Progenitor cell of endocrine pancreas (in vitro differentiated cells): ENCODE data around the gene CELSR1. TPM values are rescaled to one million over a fixed set of nuclear protein-coding genes. Genes with fewer than 3 reads are reported as not detected.

Experiments
- DNase-seq: peaks from one replicate; pipeline ENCODE4 v3.0.0; 2021; ENCODE audit warnings: low spot score; ENCODE audit not compliant: unreplicated experiment
- H3K27ac Mint-ChIP-seq: 2 replicates; pipeline ENCODE4 v1.8.0; 2021; ENCODE audit warnings: mild to moderate bottlenecking, moderate library complexity, mixed read lengths
- H3K27me3 Mint-ChIP-seq: 2 replicates; pipeline ENCODE4 v1.8.0; 2021; ENCODE audit warnings: mixed read lengths
- H3K36me3 Mint-ChIP-seq: 2 replicates; pipeline ENCODE4 v1.8.0; 2022; ENCODE audit warnings: mixed read lengths; ENCODE audit not compliant: insufficient read depth
- H3K4me1 Mint-ChIP-seq: 2 replicates; pipeline ENCODE4 v1.8.0; 2021; ENCODE audit warnings: low read depth, mixed read lengths
- H3K4me3 Mint-ChIP-seq: 2 replicates; pipeline ENCODE4 v1.8.0; 2021; ENCODE audit warnings: low read depth, mild to moderate bottlenecking, moderate library complexity, mixed read lengths
- H3K9me3 Mint-ChIP-seq: 2 replicates; pipeline ENCODE4 v1.8.0; 2021; ENCODE audit warnings: low read depth, mixed read lengths
- total RNA-seq: library from RNA; stranded (reverse); gene quantifications from 2 replicates; pipeline ENCODE4 v1.2.1, GENCODE V29; 2021
- TF ChIP-seq, protein P1 (sequence below): fragments of 200-600 bp; sonication (generic); IDR thresholded peaks from one replicate; pipeline ENCODE4 v1.5.0; 2021; ENCODE audit warnings: antibody characterized with exemption, mild to moderate bottlenecking; ENCODE audit not compliant: unreplicated experiment

Gene CELSR1
- total RNA-seq, 1 donor from 2014 or later = 20.9 TPM

DNA sequence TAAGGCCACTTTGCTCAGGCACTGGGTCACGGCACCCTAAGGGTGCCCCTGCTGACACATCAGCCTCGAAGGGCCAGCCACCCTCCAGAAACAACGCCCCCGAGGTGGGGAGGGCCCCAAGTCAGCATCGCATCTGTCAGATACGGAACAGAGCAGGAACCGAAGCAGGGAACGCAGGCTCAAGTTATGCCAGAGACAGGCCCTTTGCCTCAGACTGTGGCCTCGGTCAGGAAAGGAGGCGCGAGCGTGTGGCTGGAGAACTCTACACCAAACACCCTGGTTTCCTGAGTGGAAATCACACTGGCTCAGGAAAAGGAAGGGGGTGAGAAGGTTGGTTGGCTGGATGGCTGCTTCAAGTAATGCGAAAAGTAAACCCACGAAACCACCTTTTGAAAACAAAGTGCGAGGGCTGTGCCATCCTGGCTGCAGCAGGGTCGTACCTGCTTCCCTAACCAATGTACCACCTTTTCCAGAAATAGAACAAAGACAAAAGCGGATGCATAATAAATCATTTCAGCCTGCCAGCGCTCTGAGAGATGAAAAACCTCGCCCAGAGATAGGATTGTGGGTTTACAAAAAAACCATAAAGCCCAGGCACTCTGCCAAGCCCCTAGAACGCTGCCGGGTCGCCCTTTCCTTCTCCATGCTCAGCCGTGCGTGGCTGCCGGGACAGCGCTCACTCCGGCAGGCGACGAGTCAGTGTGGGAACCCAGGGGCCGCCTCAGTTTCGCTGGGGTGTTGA lies 163.3 kb downstream of the CELSR1 start:
- Mint-ChIP-seq H3K4me1 (peaks cover 35% of the 10 kb centered on the region), H3K36me3 (peaks cover 16% of the 10 kb centered on the region), H3K9me3 (peaks cover 4% of the 10 kb centered on the region), H3K27me3 (no peaks in the 10 kb centered on the region), H3K4me3 (no peak overlapping the region), H3K27ac (no peak overlapping the region)
- TF ChIP-seq, protein P1, sequence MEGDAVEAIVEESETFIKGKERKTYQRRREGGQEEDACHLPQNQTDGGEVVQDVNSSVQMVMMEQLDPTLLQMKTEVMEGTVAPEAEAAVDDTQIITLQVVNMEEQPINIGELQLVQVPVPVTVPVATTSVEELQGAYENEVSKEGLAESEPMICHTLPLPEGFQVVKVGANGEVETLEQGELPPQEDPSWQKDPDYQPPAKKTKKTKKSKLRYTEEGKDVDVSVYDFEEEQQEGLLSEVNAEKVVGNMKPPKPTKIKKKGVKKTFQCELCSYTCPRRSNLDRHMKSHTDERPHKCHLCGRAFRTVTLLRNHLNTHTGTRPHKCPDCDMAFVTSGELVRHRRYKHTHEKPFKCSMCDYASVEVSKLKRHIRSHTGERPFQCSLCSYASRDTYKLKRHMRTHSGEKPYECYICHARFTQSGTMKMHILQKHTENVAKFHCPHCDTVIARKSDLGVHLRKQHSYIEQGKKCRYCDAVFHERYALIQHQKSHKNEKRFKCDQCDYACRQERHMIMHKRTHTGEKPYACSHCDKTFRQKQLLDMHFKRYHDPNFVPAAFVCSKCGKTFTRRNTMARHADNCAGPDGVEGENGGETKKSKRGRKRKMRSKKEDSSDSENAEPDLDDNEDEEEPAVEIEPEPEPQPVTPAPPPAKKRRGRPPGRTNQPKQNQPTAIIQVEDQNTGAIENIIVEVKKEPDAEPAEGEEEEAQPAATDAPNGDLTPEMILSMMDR = no peak
- no peak for DNase-seq

DNA sequence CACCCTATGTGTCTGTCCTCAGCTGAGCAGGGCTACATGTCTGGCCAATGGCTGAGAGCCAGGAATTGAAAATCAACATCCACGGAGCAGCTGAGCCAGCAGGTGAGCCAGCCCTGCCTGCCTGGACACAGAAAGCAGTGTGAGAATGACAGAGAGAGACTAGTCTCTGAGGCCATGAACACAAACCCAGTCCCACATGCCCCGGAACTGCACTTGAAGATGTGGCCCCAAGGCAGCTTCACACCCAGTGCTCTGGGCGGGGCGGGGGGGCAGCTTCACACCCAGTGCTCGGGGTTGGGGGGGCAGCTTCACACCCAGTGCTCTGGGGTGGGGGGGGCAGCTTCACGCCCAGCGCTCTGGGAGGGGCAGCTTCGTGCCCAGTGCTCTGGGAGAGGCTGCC lies 164.3 kb downstream of the CELSR1 start:
- TF ChIP-seq, protein P1 = no peak
- Mint-ChIP-seq H3K27ac (peak overlapping the region; percentile 79), H3K27me3 (no peaks in the 10 kb centered on the region)

DNA sequence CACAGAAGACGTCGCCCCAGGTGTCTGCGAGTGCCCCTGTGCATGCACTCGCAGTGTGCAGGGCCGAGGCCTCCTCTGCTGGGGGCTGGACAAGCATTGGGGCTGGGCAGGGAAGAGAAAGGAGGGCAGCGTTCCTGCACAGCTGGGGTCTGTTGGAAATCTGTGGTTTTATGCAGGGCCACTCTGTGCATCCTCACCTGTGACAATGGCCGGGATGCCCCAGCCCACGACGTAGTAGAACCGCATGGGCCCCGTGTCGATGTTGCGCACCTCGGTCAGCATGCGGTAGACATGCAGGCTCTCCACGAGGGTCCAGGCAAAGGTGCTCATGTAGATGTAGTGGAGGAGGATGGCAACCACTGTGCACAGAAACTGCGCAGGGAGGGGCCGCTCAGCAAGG lies 164.7 kb downstream of the CELSR1 start:
- no peak for DNase-seq
- Mint-ChIP-seq H3K27ac (peak overlapping the region; percentile 79), H3K4me1 (peaks cover 23% of the 10 kb centered on the region), H3K27me3 (no peaks in the 10 kb centered on the region), H3K36me3 (peaks cover 16% of the 10 kb centered on the region), H3K9me3 (peaks cover 4% of the 10 kb centered on the region), H3K4me3 (no peak overlapping the region)
- TF ChIP-seq, protein P1 = no peak

More for the DNA sequence above, 164.3 kb downstream of the CELSR1 start:
- DNase-seq = no peak
- peaks cover 26% of the 10 kb centered on the region for H3K4me1 Mint-ChIP-seq
- H3K36me3 Mint-ChIP-seq = peaks cover 16% of the 10 kb centered on the region
- H3K9me3 Mint-ChIP-seq = peaks cover 4% of the 10 kb centered on the region
- H3K4me3 Mint-ChIP-seq = no peak overlapping the region

DNA sequence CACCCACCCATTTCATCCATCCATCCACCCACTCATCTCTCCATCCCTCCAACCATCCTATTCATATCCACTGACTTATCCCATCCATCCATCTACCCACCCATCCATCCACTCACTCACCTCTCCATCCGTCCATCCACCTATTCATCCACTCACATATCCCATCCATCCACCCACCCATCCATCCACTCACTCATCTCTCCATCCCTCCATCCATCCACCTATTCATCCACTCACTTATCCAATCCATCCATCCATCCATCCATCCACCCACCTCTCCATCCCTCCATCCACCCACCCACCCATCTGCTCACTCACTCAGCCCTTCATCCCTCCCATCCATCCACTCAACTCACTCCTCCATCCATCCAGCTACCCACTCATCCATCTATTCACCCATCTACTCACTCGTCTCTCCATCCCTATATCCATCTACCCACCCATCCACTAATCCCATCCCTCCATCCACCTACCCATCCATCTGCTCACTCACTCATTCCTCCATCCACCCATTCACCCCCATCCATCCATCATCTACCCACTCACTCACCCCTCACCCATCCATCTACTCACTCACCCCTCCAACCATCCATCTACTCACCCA lies 165.7 kb downstream of the CELSR1 start:
- TF ChIP-seq, protein P1 = no peak
- H3K4me1 Mint-ChIP-seq = peaks cover 15% of the 10 kb centered on the region
- no peaks in the 10 kb centered on the region for H3K27me3 Mint-ChIP-seq
- H3K9me3 Mint-ChIP-seq = peaks cover 4% of the 10 kb centered on the region
- peaks cover 14% of the 10 kb centered on the region for H3K36me3 Mint-ChIP-seq
- no peak overlapping the region for H3K4me3 Mint-ChIP-seq
- no peak overlapping the region for H3K27ac Mint-ChIP-seq
- no peak for DNase-seq

DNA sequence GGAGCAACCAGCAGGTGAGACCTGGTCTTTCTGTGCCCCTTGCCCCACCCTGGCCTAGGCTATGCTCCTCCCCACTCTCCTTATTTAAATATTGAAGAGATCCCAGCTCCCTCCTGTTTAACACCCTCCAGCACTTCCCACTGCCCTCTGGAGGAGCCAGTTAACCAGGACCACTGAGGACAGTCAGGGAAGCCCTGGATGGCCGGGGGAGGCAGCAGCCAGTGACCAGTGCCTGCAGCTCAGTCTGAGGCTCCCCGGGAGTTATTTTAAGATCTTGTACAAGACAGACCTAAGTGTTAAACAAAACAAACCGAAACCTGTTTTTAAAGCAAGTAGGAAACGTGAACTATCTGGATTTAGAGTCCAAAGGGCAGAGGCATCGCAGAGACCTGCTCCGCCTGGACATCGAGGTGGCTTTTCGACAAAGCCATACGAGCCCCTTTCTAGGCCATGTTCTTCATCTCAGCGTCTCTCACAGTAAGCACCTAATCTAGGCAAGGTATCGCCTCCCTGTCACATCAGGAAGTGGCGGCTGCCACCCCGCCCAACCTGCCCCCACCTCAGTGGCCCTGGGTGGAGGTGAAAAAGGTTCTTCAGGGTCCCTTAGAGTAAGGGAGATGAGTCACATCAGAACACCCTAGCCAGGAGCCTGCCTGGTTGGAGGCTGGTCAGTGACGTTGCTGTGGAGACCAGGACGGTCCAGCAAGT lies 166.7 kb downstream of the CELSR1 start:
- TF ChIP-seq, protein P1 = no peak
- no peaks in the 10 kb centered on the region for H3K27me3 Mint-ChIP-seq
- H3K36me3 Mint-ChIP-seq = peaks cover 9% of the 10 kb centered on the region
- peak overlapping the region; percentile 78 for H3K27ac Mint-ChIP-seq
- DNase-seq = no peak
- H3K4me3 Mint-ChIP-seq = no peak overlapping the region
- peaks cover 11% of the 10 kb centered on the region for H3K4me1 Mint-ChIP-seq
- H3K9me3 Mint-ChIP-seq = peaks cover under 1% of the 10 kb centered on the region
